ENCODE results near the gene PLEKHA4. TPM values are rescaled to one million over a fixed set of nuclear protein-coding genes. Genes with fewer than 3 reads are reported as not detected.

The PLEKHA4 gene
- total and polyA plus RNA-seq, 2 of the 13 experiments (the other 11 are each of a cell fraction or from before 2014, with no cell fraction given), result 4.8 to 6.0 TPM

GRCh38 chr19:48835734-48836088 lies 32.7 kb downstream of the PLEKHA4 start (continued):
- TF ChIP-seq PATZ1 (CRISPR knock-in tag; IDR thresholded peaks at IDR 0.05) (peak; percentile 42; the same call in 1 of the 2 replicates), ZNF605 (CRISPR knock-in tag; IDR thresholded peaks at IDR 0.05) (0 out of 2 replicates have a peak, but pooled peaks have one; percentile 16), ZNF614 (CRISPR knock-in tag; IDR thresholded peaks at IDR 0.05; ENCODE audit: borderline replicate concordance) (peak; percentile 50; the same call in 1 of the 2 replicates), KDM1A (CRISPR knock-in tag; IDR thresholded peaks at IDR 0.05) (no peak), FOSL2 (CRISPR knock-in tag; IDR thresholded peaks at IDR 0.05) (0 out of 2 replicates have a peak, but pooled peaks have one; percentile 24), FOXC1 (CRISPR knock-in tag; IDR thresholded peaks at IDR 0.05; ENCODE audit: borderline replicate concordance) (0 out of 2 replicates have a peak, but pooled peaks have one; percentile 21), STAG1 (CRISPR knock-in tag; IDR thresholded peaks at IDR 0.05) (peak; percentile 94), ZNF788 (CRISPR knock-in tag; IDR thresholded peaks at IDR 0.05; ENCODE audit: borderline replicate concordance) (peak; percentile 43; the same call in 1 of the 2 replicates), ZBTB4 (CRISPR knock-in tag; IDR thresholded peaks at IDR 0.05; ENCODE audit: borderline replicate concordance) (peak; percentile 56; the same call in 1 of the 2 replicates), UBTF (CRISPR knock-in tag; IDR thresholded peaks at IDR 0.05) (0 out of 2 replicates have a peak, but pooled peaks have one; percentile 28), ATF7 (IDR thresholded peaks at IDR 0.05) (no peak), ATF7 (CRISPR knock-in tag; IDR thresholded peaks at IDR 0.05) (no peak), ZFP90 (CRISPR knock-in tag; IDR thresholded peaks at IDR 0.05; ENCODE audit: borderline replicate concordance) (0 out of 2 replicates have a peak, but pooled peaks have one; percentile 3), PITX1 (CRISPR knock-in tag; IDR thresholded peaks at IDR 0.05) (peak; percentile 62; the same call in 1 of the 2 replicates), ZNF331 (CRISPR knock-in tag; IDR thresholded peaks at IDR 0.05) (peak; percentile 35; the same call in 1 of the 2 replicates), RAD21 (CRISPR knock-in tag; IDR thresholded peaks at IDR 0.05) (peak; percentile 92), IRF2 (CRISPR knock-in tag; IDR thresholded peaks at IDR 0.05) (peak; percentile 63; the same call in 1 of the 2 replicates), ZNF652 (CRISPR knock-in tag; IDR thresholded peaks at IDR 0.05; ENCODE audit: borderline replicate concordance, low read depth) (peak; percentile 40; the same call in 1 of the 2 replicates), RAD51 (IDR thresholded peaks at IDR 0.05; ENCODE audit: borderline replicate concordance) (0 out of 2 replicates have a peak, but pooled peaks have one; percentile 25), FOXA1 (IDR thresholded peaks at IDR 0.05) (no peak), FOXA1 (CRISPR knock-in tag; IDR thresholded peaks at IDR 0.05) (no peak), GATAD2A (CRISPR knock-in tag; IDR thresholded peaks at IDR 0.05) (peak; percentile 38; the same call in 1 of the 2 replicates), ZSCAN20 (CRISPR knock-in tag; IDR thresholded peaks at IDR 0.05; ENCODE audit: borderline replicate concordance) (no peak), RCOR2 (CRISPR knock-in tag; IDR thresholded peaks at IDR 0.05) (no peak), ZFP41 (CRISPR knock-in tag; IDR thresholded peaks at IDR 0.05; ENCODE audit: borderline replicate concordance) (0 out of 2 replicates have a peak, but pooled peaks have one; percentile 20)
